GOT3 (cell line): Measurements from ENCODE around the gene INPP4A.
"Not testable (repeated sequence)": the region's sequence is repeated elsewhere in the genome, so short reads cannot be mapped to it uniquely, and the experiment has no call there.

Experiments
- DNase-seq: peaks from one replicate; lab custom pipeline; 2025; ENCODE audit warnings: mixed read lengths; lab: John Stamatoyannopoulos, UW

Gene INPP4A

GRCh38 chr2:98444436-98445176, at the start of gene INPP4A:
INPP4A (plus strand) TSS chr2:98444858; CDS start chr2:98520049, 75,191 bp downstream.
- DNase-seq: no peak

GRCh38 chr2:98395977-98396376, 48.7 kb upstream of the INPP4A start:
- no peak for DNase-seq

DNA sequence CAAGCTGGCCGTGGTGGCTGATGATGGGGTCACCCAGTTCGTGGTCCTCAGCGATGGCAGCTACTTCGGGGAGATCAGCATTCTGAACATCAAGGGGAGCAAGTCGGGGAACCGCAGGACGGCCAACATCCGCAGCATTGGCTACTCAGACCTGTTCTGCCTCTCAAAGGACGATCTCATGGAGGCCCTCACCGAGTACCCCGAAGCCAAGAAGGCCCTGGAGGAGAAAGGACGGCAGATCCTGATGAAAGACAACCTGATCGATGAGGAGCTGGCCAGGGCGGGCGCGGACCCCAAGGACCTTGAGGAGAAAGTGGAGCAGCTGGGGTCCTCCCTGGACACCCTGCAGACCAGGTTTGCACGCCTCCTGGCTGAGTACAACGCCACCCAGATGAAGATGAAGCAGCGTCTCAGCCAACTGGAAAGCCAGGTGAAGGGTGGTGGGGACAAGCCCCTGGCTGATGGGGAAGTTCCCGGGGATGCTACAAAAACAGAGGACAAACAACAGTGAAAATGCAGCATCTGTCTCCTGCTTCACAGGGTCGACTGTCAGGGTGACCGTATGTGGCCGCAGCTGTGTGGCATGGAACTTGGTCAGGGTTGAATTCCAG, 47.8 kb upstream of the INPP4A start:
- no peak for DNase-seq

DNA sequence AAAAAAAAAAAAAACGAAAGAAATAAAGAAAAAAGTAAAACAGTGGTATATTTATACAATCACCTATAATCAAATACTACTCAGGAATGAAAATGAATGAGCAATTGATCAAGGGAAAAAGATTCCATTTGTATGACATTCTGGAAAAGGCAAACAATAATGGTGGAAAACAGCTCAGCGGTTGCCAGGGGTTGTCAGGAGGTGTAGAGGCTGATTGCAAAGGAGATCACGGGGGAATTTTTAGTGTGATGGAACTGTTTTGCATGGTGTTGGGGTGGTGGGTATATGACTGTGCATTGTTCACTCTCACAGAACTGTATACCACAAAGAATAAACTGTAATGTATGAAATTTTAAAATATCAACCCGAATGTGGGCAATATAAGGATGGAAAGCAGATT, 45.5 kb upstream of the INPP4A start:
- no peak for DNase-seq

DNA sequence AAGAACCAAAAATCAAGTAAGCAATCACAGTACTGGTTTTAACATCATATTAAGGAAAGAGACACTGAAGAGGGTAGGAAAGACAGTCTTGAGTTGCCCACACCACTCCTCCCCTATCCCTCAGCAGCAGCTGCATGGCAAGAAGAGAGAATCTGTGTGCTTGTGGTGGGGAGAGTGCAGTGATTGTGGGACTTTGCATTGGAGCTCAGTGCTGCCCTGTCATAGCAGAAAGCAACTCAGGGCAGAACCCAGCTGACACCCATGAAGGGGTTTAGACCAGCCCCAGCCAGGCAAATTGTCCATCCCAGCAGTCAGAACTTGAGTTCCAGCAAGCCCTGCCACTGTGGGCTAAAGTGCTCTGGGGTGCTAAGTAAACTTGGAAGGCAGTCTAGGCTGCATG, 40.8 kb upstream of the INPP4A start:
- no peak for DNase-seq

DNA sequence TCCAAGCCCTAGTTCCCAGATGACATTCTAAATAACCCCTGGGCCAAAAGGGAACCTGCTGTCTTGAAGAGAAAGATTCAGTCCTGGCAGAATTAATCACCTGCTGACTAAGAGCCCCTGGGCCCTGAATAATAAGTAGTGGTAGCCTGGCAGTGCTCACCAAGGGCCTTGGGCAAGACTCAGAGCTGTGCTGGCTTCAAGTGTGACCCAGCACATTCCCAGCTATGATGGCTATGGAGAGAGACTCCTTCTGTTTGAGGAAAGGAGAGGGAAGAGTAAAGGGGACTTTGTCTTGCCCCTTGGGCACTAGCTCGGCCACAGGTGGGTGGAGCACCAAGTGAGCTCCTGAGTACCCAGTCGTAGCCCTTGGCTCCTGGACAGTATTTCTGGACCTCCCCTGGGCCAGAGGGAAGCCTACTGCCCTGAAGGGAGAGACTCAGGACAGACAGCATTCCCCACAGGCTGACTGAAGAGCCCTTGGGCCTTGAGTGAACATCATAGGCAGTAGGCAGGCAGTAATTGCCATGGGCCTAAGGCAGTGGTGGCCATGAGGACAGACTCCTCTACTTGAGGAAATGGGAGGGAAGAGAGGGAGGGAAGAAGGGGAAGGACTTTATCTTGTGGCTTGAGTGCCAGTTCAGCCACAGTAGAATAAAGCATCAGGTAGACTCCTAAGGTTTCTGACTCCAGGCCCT, 40.0 kb upstream of the INPP4A start:
- DNase-seq: no peak

DNA sequence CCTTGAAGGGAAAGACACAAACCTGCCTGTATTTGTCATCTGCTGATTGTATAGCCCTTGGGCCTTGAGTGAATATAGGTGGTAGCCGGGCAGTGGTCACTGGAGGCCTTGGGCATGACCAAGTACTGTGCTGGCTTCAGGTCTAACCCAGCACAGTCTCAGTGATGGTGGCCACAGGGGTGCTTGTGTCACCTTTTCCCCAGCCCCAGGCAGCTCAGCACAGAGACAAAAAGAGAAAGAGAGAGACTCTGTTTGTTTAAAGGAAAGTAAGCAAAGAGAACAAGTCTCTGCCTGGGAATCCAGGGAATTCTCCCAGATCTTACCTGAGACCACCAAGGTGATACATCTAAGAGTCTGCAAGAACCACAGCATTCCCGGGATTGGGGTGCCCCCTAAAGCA, 39.4 kb upstream of the INPP4A start:
- no peak for DNase-seq

- no peak for DNase-seq
These were observed 36.5 kb upstream of the INPP4A start for GRCh38 chr2:98408155-98408554.

DNA sequence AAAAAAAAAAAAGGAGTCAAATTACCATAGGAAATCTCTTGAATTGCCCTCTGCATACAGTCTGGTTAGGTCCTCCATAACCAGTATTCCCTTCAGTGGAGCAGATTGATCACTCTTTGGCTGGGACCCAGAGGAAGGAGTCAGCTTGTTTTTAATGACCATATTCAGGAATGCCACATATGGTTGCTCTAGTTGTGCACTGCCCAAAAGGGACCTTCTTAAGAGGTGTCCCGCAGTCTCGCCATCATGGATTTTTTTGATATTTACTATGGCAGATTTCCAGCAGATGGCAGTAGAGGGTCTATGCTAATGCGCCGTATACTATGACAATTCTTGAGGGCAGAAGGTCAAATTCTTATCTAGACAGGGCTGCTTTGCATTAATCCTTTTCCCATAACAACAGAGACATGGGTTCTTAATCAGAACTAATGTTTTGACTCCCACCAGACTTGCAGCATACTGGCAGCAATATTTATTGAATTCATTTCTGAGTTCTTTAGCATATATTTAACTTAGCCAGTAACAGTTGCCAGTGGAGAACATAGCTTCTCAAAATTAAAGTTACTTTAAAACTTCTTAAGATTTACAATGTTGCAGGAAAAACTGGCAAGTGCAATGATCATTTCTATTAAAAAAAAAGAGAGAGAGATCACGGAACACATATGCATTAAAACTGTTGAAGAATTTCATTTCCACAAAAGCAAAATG, 31.8 kb upstream of the INPP4A start:
- DNase-seq: no peak

DNA sequence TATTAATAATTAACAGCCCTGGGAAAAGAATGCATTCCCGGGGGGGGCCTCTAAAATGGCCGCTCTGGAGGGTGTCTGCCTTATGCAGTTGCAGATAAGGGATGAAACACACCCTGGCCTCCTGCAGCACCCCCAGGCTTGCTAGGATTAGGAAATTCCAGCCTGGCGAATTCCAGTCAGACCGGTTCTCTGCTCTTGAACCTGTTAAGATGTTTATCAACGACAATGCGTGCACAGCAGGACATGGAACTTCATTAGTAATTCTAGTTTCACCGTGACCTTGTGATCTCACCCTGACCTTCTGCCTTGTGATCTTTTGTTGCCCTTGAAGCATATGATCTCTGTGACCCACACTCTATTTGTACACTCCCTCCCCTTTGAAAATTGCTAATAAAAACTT, 30.4 kb upstream of the INPP4A start:
- not testable (repeated sequence) for DNase-seq

DNA sequence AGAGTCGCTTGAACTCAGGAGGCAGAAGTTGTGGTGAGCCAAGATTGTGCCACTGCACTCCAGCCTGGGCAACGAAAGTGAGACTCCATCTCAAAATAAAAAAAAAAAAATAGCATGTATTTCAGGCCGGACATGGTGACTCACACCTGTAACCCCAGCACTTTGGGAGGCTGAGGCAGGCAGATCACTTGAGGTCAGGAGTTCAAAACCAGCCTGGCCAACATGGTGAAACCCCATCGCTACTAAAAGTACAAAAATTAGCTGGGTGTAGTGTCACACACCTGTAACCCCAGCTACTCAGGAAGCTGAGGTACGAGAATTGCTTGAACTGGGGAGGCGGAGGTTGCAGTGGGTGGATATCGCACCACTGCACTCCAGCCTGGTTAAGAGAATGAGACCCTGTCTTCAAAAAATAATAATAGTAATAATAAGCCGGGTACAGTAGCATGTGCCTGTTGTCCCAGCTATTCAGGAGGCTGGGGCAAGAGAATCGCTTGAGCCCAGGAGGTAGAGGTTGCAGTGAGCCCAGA, 28.9 kb upstream of the INPP4A start:
- DNase-seq: not testable (repeated sequence)

- no peak for DNase-seq
These were observed 28.1 kb upstream of the INPP4A start for GRCh38 chr2:98416383-98417159.

DNA sequence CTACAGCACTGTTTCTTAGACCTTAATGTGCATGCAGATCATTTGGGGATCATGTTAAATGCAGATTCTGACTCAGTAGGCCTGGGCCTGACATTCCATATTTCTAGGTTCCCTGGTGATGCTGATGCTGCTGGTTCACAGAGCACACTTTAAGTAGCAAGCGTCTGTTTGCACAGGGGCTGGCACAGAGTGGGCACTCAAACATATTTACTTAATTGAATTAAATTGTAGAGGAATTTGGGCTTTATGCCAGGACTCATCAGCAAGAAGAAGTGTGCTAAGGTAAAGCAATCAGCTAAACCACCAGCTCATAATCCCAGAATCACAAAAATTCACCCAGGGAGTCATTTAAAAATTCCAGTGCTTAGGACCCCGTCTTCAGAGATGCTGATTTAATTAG, 25.1 kb upstream of the INPP4A start:
- DNase-seq: no peak

GRCh38 chr2:98419977-98420725, 24.5 kb upstream of the INPP4A start:
- DNase-seq: no peak

DNA sequence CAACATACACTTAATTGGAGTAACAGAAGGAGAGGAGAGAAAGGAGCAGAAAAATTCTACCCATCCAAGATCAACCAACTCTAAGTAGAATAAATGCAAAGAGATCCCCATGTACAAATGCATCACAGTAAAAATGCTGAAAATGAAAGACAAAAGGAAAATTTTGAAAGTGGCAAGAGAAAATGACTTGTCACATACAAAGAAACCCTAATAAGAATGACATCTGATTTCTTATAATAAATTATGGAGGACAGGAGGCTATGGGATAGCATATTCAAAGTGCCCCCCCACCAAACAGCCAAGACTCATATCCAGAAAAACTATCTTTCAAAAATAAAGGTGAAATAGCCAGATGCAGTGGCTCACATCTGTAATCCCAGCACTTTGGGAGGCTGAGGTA, 22.2 kb upstream of the INPP4A start:
- DNase-seq: no peak

DNA sequence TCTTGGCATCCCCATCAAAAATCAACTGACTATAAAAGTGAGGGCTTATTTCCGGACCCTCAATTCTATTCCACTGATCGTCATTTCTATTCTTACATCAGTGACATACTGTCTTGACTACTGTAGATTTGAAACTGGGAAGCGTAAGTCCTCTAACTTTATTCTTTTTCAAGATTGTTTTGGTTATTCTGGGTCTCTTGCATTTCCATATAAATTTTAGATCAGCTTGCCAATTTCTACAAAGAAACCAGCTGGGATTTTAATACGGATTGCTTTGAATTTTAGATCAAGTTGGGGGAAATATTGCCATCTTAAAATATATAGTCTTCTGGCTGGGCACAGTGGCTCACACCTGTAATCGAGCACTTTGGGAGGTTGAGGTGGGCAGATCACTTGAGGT, 17.9 kb upstream of the INPP4A start:
- DNase-seq: no peak

DNA sequence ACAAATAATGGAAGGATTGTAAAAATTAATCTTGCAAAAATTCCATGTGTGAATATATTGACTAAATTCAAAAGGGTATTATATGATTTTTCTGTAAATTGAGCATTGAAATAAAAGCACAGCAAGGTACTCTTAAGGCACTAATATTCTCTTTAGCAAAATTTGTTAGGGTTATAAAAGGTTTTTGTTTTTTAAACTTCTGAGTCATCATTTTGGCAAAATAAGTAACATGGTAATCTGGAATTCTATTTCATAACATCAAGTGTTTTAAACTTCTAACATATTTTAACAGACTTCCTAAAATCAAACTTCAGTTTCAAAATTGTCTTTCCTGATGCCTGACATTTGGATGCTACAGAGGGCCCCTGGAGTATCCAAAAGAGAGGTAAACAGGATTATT, 12.5 kb upstream of the INPP4A start:
- DNase-seq: no peak

DNA sequence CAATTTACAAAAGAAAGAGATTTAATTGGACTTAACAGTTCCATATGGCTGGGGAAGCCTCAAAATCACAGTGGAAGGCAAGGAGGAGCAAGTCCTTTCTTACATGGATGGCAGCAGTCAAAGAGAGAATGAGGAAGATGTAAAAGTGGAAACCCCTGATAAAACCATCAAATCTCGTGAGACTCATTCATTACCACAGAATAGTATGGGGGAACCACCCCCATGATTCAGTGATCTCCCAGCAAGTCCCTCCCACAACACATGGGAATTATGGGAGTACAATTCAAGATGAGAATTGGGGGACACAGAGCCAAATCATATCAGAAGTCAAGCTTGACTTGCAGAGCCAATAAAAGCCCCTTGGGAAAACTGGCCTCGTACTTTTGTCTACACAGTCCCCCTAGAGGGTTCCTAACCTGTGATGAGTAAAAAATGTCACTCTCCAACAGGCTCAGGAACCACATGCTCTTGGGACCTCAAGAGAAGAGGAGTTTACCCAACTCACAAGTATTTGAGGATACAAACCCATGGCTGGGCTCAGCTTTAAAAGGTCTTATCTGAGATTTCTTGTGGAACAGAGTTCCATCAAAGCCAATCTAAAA, 11.2 kb upstream of the INPP4A start:
- DNase-seq: no peak

- no peak for DNase-seq
These were observed 10.2 kb upstream of the INPP4A start for GRCh38 chr2:98434492-98434891.

DNA sequence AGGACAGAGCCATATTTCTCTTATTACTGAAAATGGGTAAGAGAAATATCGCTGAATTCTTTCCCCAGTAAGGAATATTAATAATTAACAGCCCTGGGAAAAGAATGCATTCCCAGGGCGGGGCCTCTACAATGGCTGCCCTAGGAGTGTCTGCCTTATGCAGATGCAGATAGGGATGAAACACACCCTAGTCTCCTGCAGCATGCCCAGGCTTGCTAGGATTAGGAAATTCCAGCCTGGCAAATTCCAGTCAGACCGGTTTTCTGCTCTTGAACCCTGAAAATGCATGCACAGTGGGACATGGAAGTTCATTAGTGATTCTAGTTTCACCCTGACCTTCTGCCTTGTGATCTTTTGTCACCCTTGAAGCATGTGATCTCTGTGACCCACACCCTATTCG, 9.0 kb upstream of the INPP4A start:
- not testable (repeated sequence) for DNase-seq
